ENCODE data around the gene HES5.

DNA sequence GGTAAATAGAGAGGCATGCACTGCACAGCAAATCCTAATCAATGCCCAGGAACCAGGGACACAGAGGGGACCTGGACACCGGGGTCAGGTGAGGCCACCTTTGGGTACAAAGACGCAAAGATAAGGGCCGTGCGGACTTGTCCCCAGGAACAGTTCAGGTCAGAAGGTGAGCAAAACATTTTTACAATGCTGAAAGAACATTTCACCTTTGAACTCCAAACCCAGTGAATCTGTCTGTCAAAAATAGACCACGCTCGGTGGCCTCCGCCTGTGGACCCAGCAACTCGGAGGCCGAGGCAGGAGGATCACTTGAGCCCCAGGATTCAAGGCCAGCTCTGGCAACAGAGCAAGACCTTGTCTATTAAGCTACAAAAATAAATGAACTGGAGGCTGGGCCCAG lies 41.3 kb upstream of the HES5 start:
- TF ChIP-seq CEBPB (IDR thresholded peaks at IDR 0.05; ENCODE audit: low read depth, low read length) (no peak), POLR2A (IDR thresholded peaks at IDR 0.05; ENCODE audit: low read depth, low read length) (no peak), USF2 (IDR thresholded peaks at IDR 0.05; ENCODE audit: low read depth, low read length) (no peak), RCOR1 (IDR thresholded peaks at IDR 0.05; ENCODE audit: insufficient replicate concordance, low read length) (no peak), MXI1 (IDR thresholded peaks at IDR 0.05; ENCODE audit: borderline replicate concordance, low read depth, low read length) (no peak), ELK1 (IDR thresholded peaks at IDR 0.05; ENCODE audit: borderline replicate concordance, low read depth, low read length) (no peak), MAFK (IDR thresholded peaks at IDR 0.05; ENCODE audit: low read depth, low read length) (no peak), MAZ (IDR thresholded peaks at IDR 0.05; ENCODE audit: borderline replicate concordance, low read depth, low read length) (no peak), BHLHE40 (IDR thresholded peaks at IDR 0.05; ENCODE audit: low read depth, low read length) (no peak), RFX5 (IDR thresholded peaks at IDR 0.05; ENCODE audit: low read depth, low read length) (no peak), FOS (IDR thresholded peaks at IDR 0.05; ENCODE audit: low read depth, low read length) (no peak), CHD1 (IDR thresholded peaks at IDR 0.05; ENCODE audit: low read depth, low read length) (no peak), RAD21 (IDR thresholded peaks at IDR 0.05; ENCODE audit: low read length) (no peak)
- TF ChIP-seq, protein P1, sequence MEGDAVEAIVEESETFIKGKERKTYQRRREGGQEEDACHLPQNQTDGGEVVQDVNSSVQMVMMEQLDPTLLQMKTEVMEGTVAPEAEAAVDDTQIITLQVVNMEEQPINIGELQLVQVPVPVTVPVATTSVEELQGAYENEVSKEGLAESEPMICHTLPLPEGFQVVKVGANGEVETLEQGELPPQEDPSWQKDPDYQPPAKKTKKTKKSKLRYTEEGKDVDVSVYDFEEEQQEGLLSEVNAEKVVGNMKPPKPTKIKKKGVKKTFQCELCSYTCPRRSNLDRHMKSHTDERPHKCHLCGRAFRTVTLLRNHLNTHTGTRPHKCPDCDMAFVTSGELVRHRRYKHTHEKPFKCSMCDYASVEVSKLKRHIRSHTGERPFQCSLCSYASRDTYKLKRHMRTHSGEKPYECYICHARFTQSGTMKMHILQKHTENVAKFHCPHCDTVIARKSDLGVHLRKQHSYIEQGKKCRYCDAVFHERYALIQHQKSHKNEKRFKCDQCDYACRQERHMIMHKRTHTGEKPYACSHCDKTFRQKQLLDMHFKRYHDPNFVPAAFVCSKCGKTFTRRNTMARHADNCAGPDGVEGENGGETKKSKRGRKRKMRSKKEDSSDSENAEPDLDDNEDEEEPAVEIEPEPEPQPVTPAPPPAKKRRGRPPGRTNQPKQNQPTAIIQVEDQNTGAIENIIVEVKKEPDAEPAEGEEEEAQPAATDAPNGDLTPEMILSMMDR (conservative IDR thresholded peaks at IDR 0.05; ENCODE audit: low read depth, low read length), result no peak
